AG09319 (cell line): ENCODE measurements around the gene DPYSL4.

Source experiments
- DNase-seq: peaks from one replicate; pipeline ENCODE4 v3.0.0-alpha.2; 2010; ENCODE audit warnings: low read depth; ENCODE audit errors: extremely low read depth
- CTCF ChIP-seq: IDR thresholded peaks from 2 replicates; pipeline ENCODE4 v1.5.1; 2011; ENCODE audit warnings: low read depth, mild to moderate bottlenecking, inconsistent platforms, low read length, moderate library complexity

DPYSL4 gene

GRCh38 chr10:132170561-132171361, 16.0 kb upstream of the DPYSL4 start:
- no peak for TF ChIP-seq CTCF
- no peak for DNase-seq

- no peak for DNase-seq
- no peak for TF ChIP-seq CTCF
Observed at GRCh38 chr10:132172091-132173066, 14.4 kb upstream of the DPYSL4 start.

GRCh38 chr10:132173185-132173584, 13.6 kb upstream of the DPYSL4 start:
- no peak for DNase-seq
- TF ChIP-seq CTCF: no peak

GRCh38 chr10:132174237-132174636, 12.5 kb upstream of the DPYSL4 start:
- TF ChIP-seq CTCF: no peak
- no peak for DNase-seq

GRCh38 chr10:132175408-132175807, 11.3 kb upstream of the DPYSL4 start:
- no peak for TF ChIP-seq CTCF
- DNase-seq: no peak

- DNase-seq: no peak
- TF ChIP-seq CTCF: no peak
Observed at GRCh38 chr10:132175907-132176581, 10.7 kb upstream of the DPYSL4 start.
